OCI-LY1 (cell line): ENCODE results near the gene SEC16A.
"Not testable (repeated sequence)": the region's sequence is repeated elsewhere in the genome, so short reads cannot be mapped to it uniquely, and the experiment has no call there.

ENCODE experiments used
- H2AFZ ChIP-seq: fragments of 200-600 bp; sonication (generic), shearing (Covaris generic); 2 replicates; pipeline ENCODE4 v1.6.0; 2014; ENCODE audit warnings: antibody characterized with exemption, mild to moderate bottlenecking, low read length
- H3F3A ChIP-seq: fragments of 200-600 bp; sonication (generic), shearing (Covaris generic); 2 replicates; pipeline ENCODE4 v1.6.0; 2014; ENCODE audit warnings: mild to moderate bottlenecking, antibody characterized with exemption, low read length, moderate library complexity; ENCODE audit not compliant: insufficient read depth
- H3K27ac ChIP-seq: fragments of 200-600 bp; sonication (generic); 2 replicates; pipeline ENCODE4 v1.5.1; 2014; ENCODE audit warnings: low read length, mixed run types, mild to moderate bottlenecking, low read depth; ENCODE audit not compliant: poor library complexity, severe bottlenecking
- H3K27me3 ChIP-seq: fragments of 200-600 bp; sonication (generic); 2 replicates; pipeline ENCODE4 v1.6.0; 2014; ENCODE audit warnings: antibody characterized with exemption, mild to moderate bottlenecking, low read length, moderate library complexity; ENCODE audit not compliant: insufficient read depth
- H3K36me3 ChIP-seq: fragments of 200-600 bp; sonication (generic); 2 replicates; pipeline ENCODE4 v1.6.1; 2014; ENCODE audit warnings: mild to moderate bottlenecking, antibody characterized with exemption, low read length, moderate library complexity, mixed read lengths; ENCODE audit not compliant: insufficient read depth
- H3K4me1 ChIP-seq: fragments of 200-600 bp; sonication (generic); 2 replicates; pipeline ENCODE4 v1.5.1; 2014; ENCODE audit warnings: mild to moderate bottlenecking, low read length, moderate library complexity; ENCODE audit not compliant: insufficient read depth, severe bottlenecking
- H3K4me2 ChIP-seq: fragments of 200-600 bp; sonication (generic), shearing (Covaris generic); 2 replicates; pipeline ENCODE4 v1.6.1; 2014; ENCODE audit warnings: low read length
- H3K4me3 ChIP-seq: fragments of 200-600 bp; sonication (generic); 2 replicates; pipeline ENCODE4 v1.5.1; 2014; ENCODE audit warnings: low read length, low read depth, mild to moderate bottlenecking, mixed read lengths; ENCODE audit not compliant: poor library complexity, severe bottlenecking
- H3K79me2 ChIP-seq: fragments of 200-600 bp; shearing (Covaris generic); 2 replicates; pipeline ENCODE4 v1.6.1; 2016; ENCODE audit warnings: mixed run types, low read length, mixed read lengths; ENCODE audit not compliant: insufficient read depth
- H3K9ac ChIP-seq: fragments of 200-600 bp; sonication (generic), shearing (Covaris generic); 2 replicates; pipeline ENCODE4 v1.6.1; 2014; ENCODE audit warnings: mild to moderate bottlenecking, low read length, mixed read lengths
- H3K9me2 ChIP-seq: fragments of 200-600 bp; sonication (generic), shearing (Covaris generic); 2 replicates; pipeline ENCODE4 v1.6.1; 2014; ENCODE audit warnings: low read depth, mild to moderate bottlenecking, low read length, mixed read lengths
- H3K9me3 ChIP-seq: fragments of 200-600 bp; shearing (Covaris generic); 2 replicates; pipeline ENCODE4 v1.6.1; 2014; ENCODE audit warnings: low read length, mixed read lengths
- H4K20me1 ChIP-seq: fragments of 200-600 bp; sonication (generic), shearing (Covaris generic); 2 replicates; pipeline ENCODE4 v1.6.0; 2016; ENCODE audit warnings: mild to moderate bottlenecking, low read length; ENCODE audit not compliant: insufficient read depth
- EZH2 ChIP-seq: fragments of 200-600 bp; sonication (generic), shearing (Covaris generic); IDR thresholded peaks from 2 replicates; pipeline ENCODE4 v1.8.0; 2017; ENCODE audit warnings: borderline replicate concordance, mixed run types, mild to moderate bottlenecking, antibody characterized with exemption, low read length, moderate library complexity, mixed read lengths
- TF ChIP-seq, protein P1 (sequence below): fragments of 200-600 bp; sonication (generic), shearing (Covaris generic); IDR thresholded peaks from 2 replicates; pipeline ENCODE4 v1.5.1; 2017; ENCODE audit warnings: mild to moderate bottlenecking, antibody characterized with exemption, low read length, moderate library complexity, mixed read lengths

SEC16A gene

GRCh38 chr9:136429075-136429628, 53.7 kb downstream of the SEC16A start:
- no peak for TF ChIP-seq EZH2
- TF ChIP-seq, protein P1, sequence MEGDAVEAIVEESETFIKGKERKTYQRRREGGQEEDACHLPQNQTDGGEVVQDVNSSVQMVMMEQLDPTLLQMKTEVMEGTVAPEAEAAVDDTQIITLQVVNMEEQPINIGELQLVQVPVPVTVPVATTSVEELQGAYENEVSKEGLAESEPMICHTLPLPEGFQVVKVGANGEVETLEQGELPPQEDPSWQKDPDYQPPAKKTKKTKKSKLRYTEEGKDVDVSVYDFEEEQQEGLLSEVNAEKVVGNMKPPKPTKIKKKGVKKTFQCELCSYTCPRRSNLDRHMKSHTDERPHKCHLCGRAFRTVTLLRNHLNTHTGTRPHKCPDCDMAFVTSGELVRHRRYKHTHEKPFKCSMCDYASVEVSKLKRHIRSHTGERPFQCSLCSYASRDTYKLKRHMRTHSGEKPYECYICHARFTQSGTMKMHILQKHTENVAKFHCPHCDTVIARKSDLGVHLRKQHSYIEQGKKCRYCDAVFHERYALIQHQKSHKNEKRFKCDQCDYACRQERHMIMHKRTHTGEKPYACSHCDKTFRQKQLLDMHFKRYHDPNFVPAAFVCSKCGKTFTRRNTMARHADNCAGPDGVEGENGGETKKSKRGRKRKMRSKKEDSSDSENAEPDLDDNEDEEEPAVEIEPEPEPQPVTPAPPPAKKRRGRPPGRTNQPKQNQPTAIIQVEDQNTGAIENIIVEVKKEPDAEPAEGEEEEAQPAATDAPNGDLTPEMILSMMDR: no peak

DNA sequence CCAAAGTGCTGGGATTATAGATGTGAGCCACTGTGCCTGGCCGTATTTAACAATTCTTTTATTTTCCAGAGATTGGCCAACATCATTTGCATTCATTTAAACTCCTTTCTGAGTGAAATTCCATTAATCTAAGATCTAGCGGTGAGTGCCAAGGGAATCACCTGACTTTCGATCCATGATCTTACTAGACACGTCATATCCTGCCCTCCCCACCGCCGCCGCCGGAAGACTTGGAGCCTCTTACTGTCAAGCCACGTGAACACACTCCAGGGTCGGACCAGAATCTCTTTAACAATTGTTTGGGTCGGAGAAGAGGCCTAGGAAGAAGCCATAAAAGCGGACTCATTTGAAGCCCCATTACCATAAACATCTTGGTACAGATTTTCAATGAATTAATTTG, 56.1 kb downstream of the SEC16A start:
- Histone ChIP-seq H3K36me3 (peaks cover 41% of the 10 kb centered on the region), H3K79me2 (no peaks in the 10 kb centered on the region), H2AFZ (no peak overlapping the region), H3F3A (no peaks in the 10 kb centered on the region), H3K9me3 (no peaks in the 10 kb centered on the region), H3K4me2 (no peak overlapping the region), H3K4me1 (no peaks in the 10 kb centered on the region), H3K9ac (no peak overlapping the region), H3K9me2 (no peaks in the 10 kb centered on the region), H3K4me3 (no peak overlapping the region), H4K20me1 (no peaks in the 10 kb centered on the region), H3K27ac (no peak overlapping the region), H3K27me3 (no peaks in the 10 kb centered on the region)
- TF ChIP-seq, protein P1: no peak
- TF ChIP-seq EZH2: no peak

More at GRCh38 chr9:136429075-136429628, 53.7 kb downstream of the SEC16A start:
- H3K9me3 ChIP-seq: no peaks in the 10 kb centered on the region
- H3K79me2 ChIP-seq: no peaks in the 10 kb centered on the region
- H3F3A ChIP-seq: no peaks in the 10 kb centered on the region
- H3K9me2 ChIP-seq: no peaks in the 10 kb centered on the region
- H3K4me1 ChIP-seq: no peaks in the 10 kb centered on the region
- no peak overlapping the region for H3K27ac ChIP-seq
- no peaks in the 10 kb centered on the region for H3K27me3 ChIP-seq
- no peak overlapping the region for H2AFZ ChIP-seq
- no peak overlapping the region for H3K9ac ChIP-seq
- H3K4me3 ChIP-seq: no peak overlapping the region
- no peak overlapping the region for H3K4me2 ChIP-seq
- H4K20me1 ChIP-seq: no peaks in the 10 kb centered on the region
- peaks cover 19% of the 10 kb centered on the region for H3K36me3 ChIP-seq

DNA sequence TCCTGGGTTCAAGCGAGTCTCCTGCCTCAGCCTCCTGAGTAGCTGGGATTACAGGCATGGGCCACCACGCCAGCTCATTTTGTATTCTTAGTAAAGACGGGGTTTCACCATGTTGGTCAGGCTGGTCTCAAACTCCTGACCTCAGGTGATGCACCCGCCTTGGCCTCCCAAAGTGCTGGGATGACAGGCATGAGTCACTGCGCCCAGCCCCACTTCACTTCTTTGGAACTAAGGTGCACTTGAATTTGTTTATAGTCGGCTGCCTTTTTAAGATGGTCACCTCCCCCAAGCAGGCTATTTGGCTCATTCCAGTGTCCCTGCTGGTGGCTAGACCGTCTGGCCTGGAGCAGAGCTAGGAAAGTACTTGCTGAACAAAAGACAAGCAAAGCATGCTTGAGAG, 57.5 kb downstream of the SEC16A start:
- H3K9me3 ChIP-seq, H3F3A ChIP-seq, H3K4me1 ChIP-seq, H3K9me2 ChIP-seq, H2AFZ ChIP-seq, H3K9ac ChIP-seq, H3K4me3 ChIP-seq, H4K20me1 ChIP-seq, H3K79me2 ChIP-seq, H3K27ac ChIP-seq, H3K4me2 ChIP-seq, H3K27me3 ChIP-seq: not testable (repeated sequence)
- peaks cover 52% of the 10 kb centered on the region for H3K36me3 ChIP-seq

DNA sequence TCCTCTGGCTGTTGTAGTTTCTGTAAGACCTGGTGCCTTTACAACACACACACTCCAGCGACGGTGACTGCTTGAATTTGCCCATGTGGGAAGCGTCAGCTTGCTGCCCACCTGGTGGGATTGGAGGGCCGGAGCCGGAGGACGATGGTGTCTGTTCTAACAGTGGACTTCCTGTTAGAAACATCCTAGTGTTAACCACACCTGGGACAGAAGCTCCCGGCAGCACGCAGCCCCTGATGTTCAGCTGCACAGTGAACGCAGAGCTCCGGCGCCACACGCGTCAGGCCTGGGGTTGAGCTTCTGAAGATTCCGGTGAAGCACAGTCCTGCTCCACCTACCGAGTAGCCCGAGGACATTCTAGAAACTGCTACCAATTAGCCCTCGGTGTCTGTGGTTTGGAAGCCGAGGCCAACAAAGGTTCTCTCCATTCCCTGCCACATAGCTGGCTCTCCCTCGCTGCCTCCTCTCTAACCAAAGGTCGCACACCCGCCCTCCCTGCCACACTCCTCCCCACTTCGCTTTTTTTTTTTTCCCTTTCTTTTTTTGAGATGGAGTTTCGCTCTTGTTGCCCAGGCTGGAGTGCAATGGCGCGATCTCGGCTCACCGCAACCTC, 58.0 kb downstream of the SEC16A start:
- no peaks in the 10 kb centered on the region for H3K9me3 ChIP-seq
- H3K9me2 ChIP-seq: no peaks in the 10 kb centered on the region
- no peaks in the 10 kb centered on the region for H3K79me2 ChIP-seq
- no peak for TF ChIP-seq EZH2
- TF ChIP-seq, protein P1: no peak
- no peaks in the 10 kb centered on the region for H3K27me3 ChIP-seq
- no peaks in the 10 kb centered on the region for H3F3A ChIP-seq
- H2AFZ ChIP-seq: no peak overlapping the region
- peaks cover 56% of the 10 kb centered on the region for H3K36me3 ChIP-seq
- H4K20me1 ChIP-seq: no peaks in the 10 kb centered on the region
- H3K4me1 ChIP-seq: no peaks in the 10 kb centered on the region
- no peak overlapping the region for H3K27ac ChIP-seq
- H3K4me2 ChIP-seq: no peak overlapping the region
- no peak overlapping the region for H3K4me3 ChIP-seq
- no peak overlapping the region for H3K9ac ChIP-seq
